NCI-H2107 (cell line): ENCODE data around the gene VPS29.

ENCODE experiments used
- DNase-seq: peaks from one replicate; lab custom pipeline; 2025; lab: John Stamatoyannopoulos, UW

The VPS29 gene

DNA sequence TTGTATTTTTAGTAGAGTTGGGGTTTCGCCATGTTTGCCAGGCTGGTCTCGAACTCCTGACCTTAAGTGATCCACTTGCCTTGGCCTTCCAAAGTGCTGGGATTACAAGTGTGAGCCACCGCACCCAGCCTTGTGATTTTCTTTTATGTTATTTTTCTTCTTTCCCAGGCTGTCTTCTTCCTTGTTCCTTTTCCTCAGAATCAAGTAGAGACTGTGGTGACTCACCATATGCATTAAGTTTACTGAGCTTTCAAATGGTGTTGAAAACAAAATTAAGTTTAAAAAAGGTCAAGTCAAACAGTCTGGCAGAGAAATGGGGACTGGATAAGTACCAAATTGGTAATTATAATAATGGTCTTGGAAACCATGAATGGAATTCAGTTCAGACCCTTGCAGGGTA, 57.5 kb downstream of the VPS29 start:
- no peak for DNase-seq
